HG02588 (cell line): ENCODE results near the gene TBC1D22B.
"Not testable (repeated sequence)": the region's sequence is repeated elsewhere in the genome, so short reads cannot be mapped to it uniquely, and the experiment has no call there.

Source experiments
- ATAC-seq: cut with Tn5 transposase; IDR thresholded peaks from one replicate; pipeline ENCODE4 v1.9.1; 2021; ENCODE audit warnings: mild to moderate bottlenecking, moderate library complexity; ENCODE audit not compliant: unreplicated experiment

Gene TBC1D22B

DNA sequence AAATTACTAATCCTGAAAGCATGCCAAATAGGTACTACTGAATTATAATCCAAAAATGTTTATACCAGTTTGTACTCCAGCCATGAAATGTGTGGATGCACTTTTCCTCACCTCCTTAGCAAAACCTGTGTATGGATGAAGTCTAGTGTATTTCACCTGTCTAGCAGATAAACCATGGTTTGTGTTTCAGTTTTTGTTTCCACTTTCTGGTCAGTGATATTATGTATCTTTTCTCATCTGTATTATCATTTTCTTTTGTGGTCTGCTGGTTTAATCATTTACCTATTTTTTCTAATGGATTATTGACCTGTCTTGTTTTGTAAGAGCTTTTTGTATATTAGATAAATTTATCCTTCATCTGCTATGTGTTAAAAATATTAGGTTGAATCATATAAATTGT, 41.4 kb downstream of the TBC1D22B start:
- ATAC-seq, result no peak

DNA sequence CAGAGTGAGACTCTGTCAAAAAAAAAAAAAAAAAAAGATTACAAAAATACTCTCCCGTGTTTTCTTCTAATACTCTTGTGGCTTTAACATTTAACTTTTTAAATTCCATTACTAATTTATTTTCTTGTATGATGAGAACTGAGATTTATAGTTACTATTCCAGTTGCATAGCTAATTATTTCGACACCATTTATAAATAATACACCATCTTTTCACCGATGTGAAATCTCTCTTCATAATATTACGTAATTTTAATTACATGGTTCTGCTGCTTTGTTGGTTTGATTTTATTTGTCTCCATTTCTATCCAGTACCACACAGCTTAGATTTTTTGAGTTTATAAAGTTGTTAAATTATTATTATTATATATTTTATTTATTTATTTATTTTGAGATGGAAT, 42.4 kb downstream of the TBC1D22B start:
- ATAC-seq, result no peak

DNA sequence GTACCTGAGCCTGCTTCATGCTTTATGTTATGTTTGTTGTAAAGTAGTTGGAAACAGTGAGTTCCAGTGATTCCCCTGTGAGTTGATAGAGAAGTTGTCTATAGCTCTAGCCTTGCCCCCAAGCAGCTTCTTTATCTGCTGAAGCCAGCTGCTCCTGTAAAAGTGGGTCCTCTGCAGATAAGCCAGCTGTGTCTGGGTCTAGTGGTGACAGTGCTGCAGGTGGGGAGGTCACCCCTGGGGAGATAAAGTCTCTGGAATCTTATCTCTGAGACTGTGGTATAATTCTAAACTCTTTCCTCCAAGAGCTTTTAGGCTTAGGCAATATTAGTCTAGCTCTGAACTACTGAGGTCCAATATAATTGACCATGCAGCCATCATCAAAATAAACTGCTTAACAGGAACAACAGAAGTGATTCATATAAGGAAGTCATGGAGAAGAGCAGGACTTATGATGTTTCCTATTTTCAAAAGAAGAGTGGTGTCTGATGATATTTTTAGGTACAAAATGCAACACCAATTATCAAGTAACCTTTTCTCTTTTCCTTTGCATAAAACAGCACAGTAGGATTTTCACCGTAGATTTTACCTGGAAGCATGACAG, 44.6 kb downstream of the TBC1D22B start:
- no peak for ATAC-seq

DNA sequence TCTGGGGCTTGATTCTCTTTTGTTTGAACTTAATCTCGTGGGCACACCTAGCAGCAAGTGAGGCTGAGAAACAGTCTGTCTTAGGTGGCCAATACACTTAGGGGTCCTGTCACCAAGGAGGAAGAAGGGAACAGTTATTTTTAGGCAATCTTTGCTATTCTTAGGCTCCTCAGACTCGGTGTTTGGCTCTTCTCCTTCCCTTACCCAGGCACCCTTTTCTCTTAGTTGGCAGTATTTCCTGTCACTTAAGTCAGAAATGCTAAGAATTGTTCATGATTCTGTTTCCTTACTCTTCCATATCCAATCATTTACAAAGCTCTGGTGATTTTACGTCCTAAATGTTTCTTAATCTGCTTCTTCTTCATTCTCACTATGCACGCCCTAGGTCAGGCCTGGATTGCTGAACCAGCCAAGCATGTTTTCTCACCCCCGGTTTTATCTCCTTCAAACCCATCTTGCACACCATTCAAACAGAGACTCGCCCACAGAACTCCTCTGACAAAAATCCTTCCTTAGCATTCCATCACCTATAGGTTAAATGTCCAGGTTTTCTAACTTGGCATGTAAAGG, 45.6 kb downstream of the TBC1D22B start:
- ATAC-seq, result no peak

DNA sequence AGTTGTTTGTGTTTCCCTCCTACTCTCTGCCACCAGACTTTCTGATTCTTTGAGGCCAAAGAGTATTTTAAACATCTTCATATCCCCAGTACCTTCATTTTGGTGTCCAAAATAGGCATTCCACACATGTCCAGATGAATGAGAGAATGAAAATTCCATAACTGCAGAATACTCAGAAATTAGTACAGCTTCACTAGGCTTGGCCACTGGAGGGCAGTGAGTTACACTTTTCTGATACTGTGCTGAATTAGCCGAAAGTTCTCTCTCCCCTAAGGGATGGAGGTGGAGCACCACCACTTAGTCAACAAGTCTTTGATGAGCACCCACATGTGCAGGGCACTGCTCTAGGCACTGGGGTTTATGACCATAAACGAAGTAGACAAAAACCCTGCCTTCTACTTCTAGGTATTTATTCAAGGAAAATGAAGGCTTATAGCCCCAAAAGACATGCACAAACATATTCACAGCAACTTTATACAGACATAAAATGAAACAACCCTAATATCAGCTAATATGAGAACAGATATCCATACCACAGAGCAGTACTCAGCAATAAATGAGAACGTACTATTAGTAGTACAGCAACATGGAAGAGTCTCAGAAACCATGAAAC, 46.4 kb downstream of the TBC1D22B start:
- no peak for ATAC-seq

DNA sequence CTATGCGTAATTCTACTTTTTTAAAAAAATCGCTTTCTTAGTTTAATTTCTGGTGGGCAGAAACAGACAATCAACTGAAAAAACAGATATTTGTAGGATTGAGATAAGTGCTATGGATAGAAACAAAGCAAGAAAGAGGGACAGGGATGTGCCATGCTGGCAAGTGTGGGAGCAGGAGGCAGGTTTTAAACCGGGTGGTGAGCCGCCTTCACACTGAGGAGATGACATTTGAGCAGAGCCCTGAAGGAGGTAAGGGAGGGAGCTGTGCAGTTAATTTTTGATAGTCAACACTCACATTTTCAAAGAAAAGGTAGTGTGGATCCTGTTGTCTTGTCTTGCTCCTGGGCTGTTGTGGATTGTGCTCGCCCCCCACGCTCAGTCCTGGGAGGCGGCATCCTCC, 47.2 kb downstream of the TBC1D22B start:
- no peak for ATAC-seq

DNA sequence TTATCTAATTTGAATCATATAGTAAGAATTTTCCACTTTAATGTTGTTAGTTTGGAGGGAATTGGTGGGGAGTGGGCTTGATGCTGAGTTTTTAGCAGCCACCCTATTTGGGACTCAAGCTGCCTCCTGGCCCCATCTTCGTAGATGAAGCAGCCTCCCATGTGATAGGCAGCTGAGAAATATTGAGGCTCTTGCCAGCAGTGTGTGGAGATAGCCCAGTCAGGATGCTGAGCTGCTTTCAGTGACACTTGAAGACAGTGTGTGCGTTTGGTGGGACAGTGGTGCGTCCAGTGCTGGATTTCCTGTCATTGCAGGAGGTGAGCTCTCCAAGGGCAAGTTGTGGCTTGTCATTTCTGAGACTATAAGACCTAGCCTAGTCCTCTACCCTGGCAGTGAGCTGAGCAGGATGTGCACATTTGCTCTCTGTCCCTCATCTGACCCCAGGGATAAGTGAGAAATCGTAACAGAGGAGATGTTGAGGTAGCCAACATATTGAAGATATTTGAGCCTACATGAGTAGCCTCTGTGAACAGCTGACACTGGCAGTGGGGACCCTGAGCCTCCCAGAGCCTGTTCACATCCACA, 48.4 kb downstream of the TBC1D22B start:
- ATAC-seq, result no peak

DNA sequence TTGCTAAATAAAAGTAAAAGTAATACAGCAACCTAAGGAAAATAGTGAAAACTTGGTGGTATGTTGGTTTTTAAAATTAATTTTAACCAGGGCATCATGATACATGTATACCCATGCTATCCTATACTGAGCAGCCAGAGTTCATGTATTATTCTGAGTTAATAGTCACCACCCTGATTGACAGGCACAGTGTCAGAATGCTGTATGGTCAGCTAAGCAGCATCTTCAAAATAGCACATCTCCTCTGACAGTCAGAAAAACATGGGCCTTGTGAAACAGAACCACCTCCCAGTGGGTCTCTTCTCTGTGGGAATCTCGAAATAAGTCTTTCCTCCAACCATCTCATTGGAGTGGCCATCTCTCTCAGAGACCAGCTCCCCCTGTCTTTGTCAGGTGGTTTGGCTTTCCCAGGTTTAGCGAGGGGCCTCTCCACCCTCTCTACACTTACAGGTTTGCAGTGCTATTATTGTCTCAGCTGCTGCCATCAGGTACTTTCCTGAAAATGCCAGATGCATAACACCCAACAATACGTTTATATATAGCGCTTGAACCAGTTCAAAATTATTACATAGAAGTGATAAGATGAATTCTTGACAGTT, 49.2 kb downstream of the TBC1D22B start:
- ATAC-seq, result no peak

DNA sequence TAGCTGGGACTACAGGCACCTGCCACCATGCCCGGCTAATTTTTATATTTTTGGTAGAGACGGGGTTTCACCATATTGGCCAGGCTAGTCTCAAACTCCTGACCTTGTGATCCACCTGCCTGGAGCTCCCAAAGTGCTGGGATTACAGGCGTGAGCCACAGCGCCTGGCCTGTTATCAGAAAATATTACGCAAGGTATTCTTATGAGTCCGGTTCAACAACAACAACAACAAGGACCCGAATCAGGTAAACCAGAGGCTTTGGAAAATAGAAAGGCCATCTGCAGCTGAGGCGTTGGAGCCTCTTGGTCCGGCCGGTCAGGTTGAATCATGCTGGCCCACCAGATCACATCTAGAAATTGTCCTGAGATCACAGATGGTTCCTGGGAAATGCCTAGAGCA, 49.9 kb downstream of the TBC1D22B start:
- ATAC-seq, result not testable (repeated sequence)

DNA sequence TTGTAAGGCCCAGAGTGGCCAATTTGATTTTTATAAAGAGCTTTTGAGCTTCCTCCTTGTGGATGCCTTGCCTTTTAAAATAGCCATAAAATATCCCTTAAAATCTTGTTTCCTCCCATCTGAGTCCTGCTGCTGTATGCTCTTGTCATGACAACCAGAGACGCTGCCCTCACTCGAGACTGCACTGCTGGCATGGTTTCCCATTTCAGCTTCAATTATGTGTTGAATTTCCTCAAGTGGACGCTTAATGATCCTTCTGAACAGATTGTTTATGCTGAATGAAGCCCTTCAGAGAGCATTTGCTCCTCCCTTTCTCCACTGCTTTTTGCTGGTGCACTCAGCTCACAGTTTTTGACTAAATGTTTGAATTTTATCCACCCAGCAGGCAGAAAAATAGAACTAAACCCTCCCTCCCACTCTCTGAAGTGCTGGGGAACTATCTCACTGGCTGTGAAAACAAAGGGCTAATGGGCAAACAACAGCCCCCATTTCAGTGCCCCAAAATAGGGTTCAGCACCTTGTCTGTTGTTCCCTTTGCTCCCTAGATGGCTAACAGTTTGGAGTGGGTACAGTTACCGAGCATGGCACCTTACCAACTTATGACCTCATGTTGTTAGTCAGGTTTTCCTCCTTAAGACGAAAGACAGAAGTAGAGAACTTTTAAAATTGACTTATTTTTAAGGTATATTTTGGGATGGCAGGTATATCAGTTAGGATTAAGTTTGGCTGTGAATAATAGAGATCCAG, 50.7 kb downstream of the TBC1D22B start:
- no peak for ATAC-seq

DNA sequence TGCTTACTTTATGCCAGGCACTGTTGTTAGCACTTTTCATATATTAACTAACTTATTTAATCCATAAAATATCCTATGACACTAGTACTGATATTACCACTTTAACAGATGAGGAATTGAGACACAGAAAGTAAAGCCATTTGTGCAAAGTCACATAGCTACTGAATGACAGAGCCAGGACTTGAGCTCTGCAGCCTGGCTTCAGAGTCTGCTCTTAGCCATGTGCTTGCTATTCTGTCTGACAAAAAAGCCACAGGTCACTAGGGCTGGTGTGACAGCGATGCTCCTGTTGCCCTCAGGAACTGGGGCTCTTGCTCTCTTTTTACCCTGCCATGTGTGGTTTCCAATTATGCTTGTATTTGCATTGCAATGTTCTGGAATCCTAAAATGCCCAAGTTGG, 51.5 kb downstream of the TBC1D22B start:
- no peak for ATAC-seq

DNA sequence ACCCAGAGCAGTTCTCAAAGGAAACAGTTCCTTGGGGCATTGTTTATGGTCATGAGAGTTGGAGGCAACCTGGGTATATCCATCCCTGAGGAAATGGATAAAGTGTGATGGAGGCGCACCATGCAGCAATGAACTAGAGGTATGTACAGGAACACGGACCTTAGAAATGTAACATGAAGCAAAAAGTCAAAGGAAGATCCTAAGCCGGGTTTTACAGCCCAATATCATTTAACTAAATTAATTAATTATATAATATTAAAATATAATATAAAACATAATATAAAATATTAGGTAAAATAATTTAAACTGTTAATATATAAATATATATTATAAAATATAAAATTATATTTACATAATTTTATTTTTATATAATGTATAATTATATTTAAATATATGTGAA, 52.1 kb downstream of the TBC1D22B start:
- ATAC-seq, result no peak

DNA sequence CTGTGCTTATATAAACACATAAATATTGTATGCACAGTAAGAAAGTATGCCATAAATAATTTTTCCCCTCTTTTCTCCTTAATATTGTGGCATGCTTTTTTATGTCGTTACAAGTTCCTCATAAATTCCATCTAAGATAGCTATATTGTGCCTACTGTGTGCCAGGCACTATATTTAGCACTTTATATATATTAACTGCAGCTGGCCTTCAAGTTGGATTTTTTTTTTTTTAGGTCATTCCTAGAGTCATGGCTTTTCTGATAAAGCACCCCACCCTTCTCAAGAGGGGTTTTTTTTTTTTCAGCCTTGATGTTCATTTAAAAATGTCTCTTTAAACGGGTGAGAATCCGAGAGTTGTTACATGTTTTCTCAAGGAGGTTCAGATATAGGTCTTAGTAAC, 53.4 kb downstream of the TBC1D22B start:
- no peak for ATAC-seq

DNA sequence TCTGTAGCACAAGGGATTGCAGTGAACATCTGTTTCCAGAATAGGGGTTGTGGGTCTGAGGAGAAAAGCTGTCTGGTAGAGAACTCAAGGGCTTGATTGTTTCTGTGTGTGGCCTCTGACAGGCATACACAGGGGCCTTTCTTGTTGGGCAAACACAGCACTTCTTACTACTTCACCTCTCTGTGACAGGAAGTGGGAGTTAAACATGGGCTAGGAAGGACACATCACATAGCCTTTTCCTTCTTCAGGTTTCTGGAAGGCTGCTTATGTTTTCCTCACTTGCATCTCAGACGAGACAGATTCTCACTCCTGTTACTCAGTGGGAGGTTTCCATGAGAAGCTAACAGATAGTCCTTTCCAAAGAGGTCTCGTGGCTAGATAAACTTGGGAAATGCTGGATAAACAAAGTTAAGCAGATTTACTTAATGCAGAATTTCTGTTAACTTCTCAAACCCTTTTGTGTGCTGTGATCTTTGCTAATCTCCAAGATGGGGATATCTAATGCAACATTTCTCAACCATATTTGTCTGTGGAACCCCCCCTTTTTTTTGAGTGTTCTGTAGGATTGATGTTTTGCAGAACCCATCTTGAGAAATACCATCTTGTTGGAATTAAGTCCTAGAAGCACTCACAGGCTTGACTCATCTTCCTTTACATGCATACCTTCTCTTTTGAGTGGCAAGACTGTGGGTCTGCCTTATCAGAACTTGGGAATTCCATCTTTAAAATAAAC, 54.3 kb downstream of the TBC1D22B start:
- no peak for ATAC-seq

DNA sequence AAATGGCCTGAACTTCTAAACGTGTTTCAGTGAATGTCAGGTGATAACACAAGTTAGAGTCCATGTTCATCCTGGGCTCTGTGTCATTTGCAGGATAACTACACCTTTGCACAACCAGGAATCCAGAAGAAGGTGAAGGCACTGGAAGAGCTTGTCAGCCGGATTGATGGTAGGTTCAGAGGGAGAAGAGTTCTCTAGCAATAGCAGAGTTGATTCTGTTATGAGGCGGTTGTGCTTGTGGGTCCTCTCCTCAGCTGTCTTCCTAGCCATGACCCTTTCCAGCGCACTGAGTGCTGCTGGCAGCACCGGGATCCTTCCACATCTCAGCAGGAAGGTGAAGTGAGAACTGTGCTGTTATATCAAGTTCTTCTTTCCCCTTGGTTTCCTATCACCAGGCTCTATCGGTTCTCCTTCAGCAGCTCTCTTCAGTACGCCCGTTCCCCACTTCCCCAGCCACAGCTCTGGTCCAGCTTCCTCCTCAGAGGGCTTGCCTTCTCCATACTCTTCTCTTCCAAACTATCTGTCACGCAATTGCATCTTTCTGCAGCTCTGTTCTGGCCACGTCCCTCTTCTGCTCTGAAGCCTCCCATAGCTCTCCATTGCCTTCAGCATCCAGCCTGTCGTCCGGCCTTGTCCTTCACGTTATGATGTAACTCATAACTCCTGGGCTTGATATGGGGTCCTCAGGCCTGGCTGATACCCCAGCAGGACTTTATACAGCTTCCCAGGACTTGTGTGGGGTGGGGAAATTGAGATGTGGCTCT, 56.3 kb downstream of the TBC1D22B start:
- no peak for ATAC-seq

DNA sequence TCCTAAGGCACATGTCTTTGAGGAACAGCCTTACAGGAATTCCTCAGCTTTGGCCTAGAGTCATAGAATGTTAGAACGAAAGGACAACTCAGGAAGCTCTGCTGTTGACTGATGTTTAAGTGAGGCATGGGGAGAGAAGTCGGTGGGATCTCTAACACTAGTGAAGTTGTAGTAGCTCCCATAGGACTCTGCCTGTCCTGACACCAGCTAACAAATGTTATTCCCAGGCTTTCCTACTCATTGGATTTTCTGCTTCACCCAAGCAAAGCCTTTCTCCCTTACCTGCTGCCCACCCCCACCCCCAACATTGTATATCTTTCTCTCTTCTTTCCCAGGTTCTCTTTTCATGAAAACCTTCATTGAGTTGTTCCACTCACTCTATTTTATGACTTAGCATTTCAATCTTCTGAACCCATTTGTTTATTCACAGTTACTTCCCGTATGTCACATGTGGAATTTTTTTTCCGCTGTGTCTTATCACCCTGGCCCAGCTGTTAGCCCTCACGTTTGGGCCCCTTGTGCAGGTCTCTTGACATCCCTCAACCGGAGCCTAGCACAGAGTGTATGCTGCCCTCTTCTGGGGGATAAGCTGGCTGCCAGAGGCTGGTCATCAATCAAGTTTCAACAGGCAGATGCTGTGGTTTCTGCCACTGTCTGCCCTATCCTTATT, 57.0 kb downstream of the TBC1D22B start:
- no peak for ATAC-seq

DNA sequence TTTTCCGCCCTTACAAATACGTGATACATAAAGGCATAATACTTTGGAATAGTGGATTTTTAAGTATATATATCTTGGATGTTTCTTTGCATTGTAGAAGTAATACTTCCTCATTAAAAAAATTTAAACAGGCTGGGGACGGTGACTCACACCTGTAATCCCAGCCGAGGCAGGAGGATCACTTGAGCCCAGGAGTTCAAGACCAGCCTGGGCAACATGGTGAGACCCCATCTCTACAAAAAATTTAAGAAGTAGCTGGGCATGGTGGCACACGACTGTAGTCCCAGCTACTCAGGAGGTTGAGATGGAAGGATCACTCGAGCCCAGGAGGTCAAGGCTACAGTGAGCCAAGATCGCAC, 57.6 kb downstream of the TBC1D22B start:
- ATAC-seq, result no peak

DNA sequence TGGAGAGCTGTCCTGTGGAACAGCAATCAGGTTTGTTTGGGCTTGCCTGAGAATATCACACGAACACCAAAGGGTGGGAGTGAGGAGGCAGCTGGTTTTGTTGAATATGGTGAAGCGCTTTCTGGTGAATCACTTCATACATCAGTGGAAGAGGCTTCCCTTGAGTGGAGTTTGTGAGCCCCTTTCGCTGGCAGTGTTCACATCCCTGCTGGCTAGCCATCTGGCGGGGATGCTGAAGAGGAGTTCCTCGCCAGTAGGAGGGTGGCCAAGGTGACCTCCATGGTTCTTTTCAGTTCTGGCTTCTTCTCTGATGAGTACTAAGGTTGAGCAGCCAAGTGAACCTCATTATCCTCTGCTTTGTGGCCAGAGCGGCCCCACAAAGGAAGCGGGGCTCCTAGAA, 58.5 kb downstream of the TBC1D22B start:
- ATAC-seq, result no peak

DNA sequence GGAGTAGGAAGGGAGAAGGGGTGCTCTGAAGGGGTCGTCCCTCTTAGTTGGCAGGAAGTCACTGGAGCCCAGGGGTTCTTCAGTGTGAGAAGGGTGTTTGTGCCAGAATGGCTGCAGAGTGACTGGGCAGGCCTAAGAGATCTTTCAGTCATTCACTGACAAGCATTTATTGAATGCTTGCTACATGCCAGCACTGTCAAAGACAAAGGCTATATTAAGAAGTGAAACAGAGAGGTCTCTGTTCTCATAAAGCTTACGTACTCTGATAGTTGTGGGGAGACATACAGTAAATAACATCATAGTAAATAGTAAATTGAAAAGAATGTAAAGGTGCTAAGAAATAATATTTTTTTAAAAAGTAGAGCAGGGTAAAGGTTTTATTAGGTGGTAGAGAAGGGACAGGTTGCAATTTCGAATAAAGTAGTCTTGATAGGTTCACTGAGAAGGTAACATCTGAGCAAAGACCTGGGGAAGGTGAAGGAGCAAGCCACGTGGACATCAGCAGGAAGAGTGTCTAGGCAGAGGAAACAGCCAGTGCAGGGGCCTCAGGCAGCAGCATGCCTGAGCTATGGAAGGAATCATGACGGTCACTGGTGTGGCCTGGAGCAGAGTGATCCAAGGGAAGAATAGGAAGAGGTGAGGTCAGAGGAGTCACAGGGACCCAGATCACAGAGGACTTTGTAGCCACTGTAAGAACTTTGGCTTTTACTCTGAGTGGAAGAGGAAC, 59.9 kb downstream of the TBC1D22B start:
- no peak for ATAC-seq
